ENCODE data around the gene CCND1.
"Not testable (repeated sequence)": the region's sequence is repeated elsewhere in the genome, so short reads cannot be mapped to it uniquely, and the experiment has no call there.

The CCND1 gene

GRCh38 chr11:69615545-69616278, 25.2 kb upstream of the CCND1 start:
- intact Hi-C loops (cut with DNase I): no loop called here
- peak in 2 of 42 donors; percentile 14 to 21 for DNase-seq

- peak in 2 of 42 donors; percentile 1 to 16 for DNase-seq
- intact Hi-C loops (cut with DNase I): no loop called here
Measured at GRCh38 chr11:69617220-69617619, 23.7 kb upstream of the CCND1 start.

- intact Hi-C loops (cut with DNase I): no loop called here
- peak in 1 of 42 donors; percentile 6 for DNase-seq
Measured at GRCh38 chr11:69617682-69618081, 23.3 kb upstream of the CCND1 start.

GRCh38 chr11:69618237-69618636, 22.7 kb upstream of the CCND1 start:
- peak in 2 of 42 donors; percentile 7 to 23 for DNase-seq
- intact Hi-C loops (cut with DNase I): no loop called here

- intact Hi-C loops (cut with DNase I): no loop called here
Measured at GRCh38 chr11:69620683-69621290, 20.2 kb upstream of the CCND1 start.

GRCh38 chr11:69622097-69622681, 18.8 kb upstream of the CCND1 start:
- DNase-seq; intact Hi-C loops (cut with DNase I): not testable (repeated sequence)

More at GRCh38 chr11:69620683-69621290, 20.2 kb upstream of the CCND1 start:
- DNase-seq: no peak

- no peak for DNase-seq
- intact Hi-C loops (cut with DNase I): no loop called here
Measured at GRCh38 chr11:69624293-69624692, 16.7 kb upstream of the CCND1 start.

- intact Hi-C loops (cut with DNase I): no loop called here
- no peak for DNase-seq
Measured at GRCh38 chr11:69625476-69625875, 15.5 kb upstream of the CCND1 start.

- intact Hi-C loops (cut with DNase I): no loop called here
- DNase-seq: no peak
Measured at GRCh38 chr11:69627551-69627950, 13.4 kb upstream of the CCND1 start.

- no peak for DNase-seq
- intact Hi-C loops (cut with DNase I): no loop called here
Measured at GRCh38 chr11:69630017-69630416, 10.9 kb upstream of the CCND1 start.

- DNase-seq: no peak
- intact Hi-C loops (cut with DNase I): no loop called here
Measured at GRCh38 chr11:69630424-69630823, 10.5 kb upstream of the CCND1 start.

- intact Hi-C loops (cut with DNase I): no loop called here
- peak in 1 of 42 donors; percentile 1 for DNase-seq
Measured at GRCh38 chr11:69632900-69633299, 8.1 kb upstream of the CCND1 start.

GRCh38 chr11:69634069-69634468, 6.9 kb upstream of the CCND1 start:
- DNase-seq: peak in 3 of 42 donors; percentile 7 to 37 (median 13)
- intact Hi-C loops (cut with DNase I): no loop called here

- intact Hi-C loops (cut with DNase I): no loop called here
- peak in 3 of 42 donors; percentile 17 to 28 (median 28) for DNase-seq
Measured at GRCh38 chr11:69634590-69634989, 6.4 kb upstream of the CCND1 start.

GRCh38 chr11:69635195-69635594, 5.8 kb upstream of the CCND1 start:
- intact Hi-C loops (cut with DNase I): no loop called here
- DNase-seq: peak in 1 of 42 donors; percentile 18

GRCh38 chr11:69635804-69636511, 5.0 kb upstream of the CCND1 start:
- DNase-seq: peak in 1 of 42 donors; percentile 6
- intact Hi-C loops (cut with DNase I): no loop called here

- intact Hi-C loops (cut with DNase I): no loop called here
- DNase-seq: peak; percentile 37 to 88 (median 73)
Measured at GRCh38 chr11:69636512-69637197, 4.3 kb upstream of the CCND1 start.

- intact Hi-C loops (cut with DNase I): no loop called here
- DNase-seq: peak in 1 of 42 donors; percentile 37
Measured at GRCh38 chr11:69637198-69637940, 3.6 kb upstream of the CCND1 start.

All from head of caudate nucleus (tissue), 42 donors.